ENCODE data around the gene ATP5IF1. TPM values are rescaled to one million over a fixed set of nuclear protein-coding genes. Genes with fewer than 3 reads are reported as not detected.

ATP5IF1 gene
- total RNA-seq, 1 experiment from 2014 or later: 214 TPM

- peaks cover 10% of the 10 kb centered on the region for H3K36me3 Mint-ChIP-seq (ENCODE audit: insufficient read depth, unreplicated experiment)
- H3K4me3 Mint-ChIP-seq (ENCODE audit: unreplicated experiment): no peak overlapping the region
- TF ChIP-seq CTCF (IDR thresholded peaks at IDR 0.05; ENCODE audit: unreplicated experiment): no peak
- BruUV-seq (replicated peaks): no TSS peak
- H3K27ac Mint-ChIP-seq (ENCODE audit: low read depth, unreplicated experiment): peak overlapping the region; percentile 84
- no peaks in the 10 kb centered on the region for H3K9me3 Mint-ChIP-seq (ENCODE audit: unreplicated experiment)
- CTCF ChIA-PET: interaction anchor here (1.1 to 4.2 kb wide), 10 partner anchors 9 to 118 kb away, joined by 3 to 46 read pairs (median 8); partner anchors contain the start of genes MED18 and SESN2
- H3K4me1 Mint-ChIP-seq (ENCODE audit: insufficient read depth, unreplicated experiment): peaks cover 35% of the 10 kb centered on the region
- H3K27me3 Mint-ChIP-seq (ENCODE audit: insufficient read depth, unreplicated experiment): no peaks in the 10 kb centered on the region
- intact Hi-C loops (cut with micrococcal nuclease): loop anchor here (1.0 to 5.0 kb wide), 5 partner anchors 9 to 267 kb away; partner anchors contain the start of genes PHACTR4 and SESN2
- no peak for DNase-seq (ENCODE audit: unreplicated experiment)
- POLR2A ChIA-PET: interaction anchor here (0.6 to 12.1 kb wide), 31 partner anchors 8 to 760 kb away, joined by 3 to 362 read pairs (median 7); partner anchors contain the start of genes ATP5IF1, DNAJC8, MED18 and PHACTR4
Measured at GRCh38 chr1:28249866-28250295, 14.0 kb downstream of the ATP5IF1 start.

GRCh38 chr1:28256197-28256827 is 20.4 kb downstream of the ATP5IF1 start:
- no peak for DNase-seq (ENCODE audit: unreplicated experiment)
- ChIA-PET CTCF (interaction anchor here (0.6 to 5.4 kb wide), 2 partner anchors 7 to 79 kb away, joined by 3 to 46 read pairs; no protein-coding TSS in a partner anchor), POLR2A (interaction anchor here (0.9 to 9.7 kb wide), 3 partner anchors 10 to 72 kb away, joined by 5 to 362 read pairs (median 10); partner anchors contain the start of genes ATP5IF1 and MED18)
- TF ChIP-seq CTCF (IDR thresholded peaks at IDR 0.05; ENCODE audit: unreplicated experiment): no peak
- Mint-ChIP-seq H3K4me3 (ENCODE audit: unreplicated experiment) (no peak overlapping the region), H3K27me3 (ENCODE audit: insufficient read depth, unreplicated experiment) (no peaks in the 10 kb centered on the region), H3K27ac (ENCODE audit: low read depth, unreplicated experiment) (no peak overlapping the region), H3K9me3 (ENCODE audit: unreplicated experiment) (no peaks in the 10 kb centered on the region), H3K36me3 (ENCODE audit: insufficient read depth, unreplicated experiment) (peaks cover 4% of the 10 kb centered on the region), H3K4me1 (ENCODE audit: insufficient read depth, unreplicated experiment) (peaks cover 14% of the 10 kb centered on the region)
- BruUV-seq (replicated peaks): no TSS peak
- intact Hi-C loops (cut with micrococcal nuclease): no loop called here

- peaks cover 17% of the 10 kb centered on the region for H3K4me1 Mint-ChIP-seq (ENCODE audit: insufficient read depth, unreplicated experiment)
- H3K27me3 Mint-ChIP-seq (ENCODE audit: insufficient read depth, unreplicated experiment): no peaks in the 10 kb centered on the region
- ChIA-PET POLR2A (interaction anchor here (0.5 to 9.7 kb wide), 12 partner anchors 11 to 1979 kb away, joined by 3 to 362 read pairs (median 6); partner anchors contain the start of genes ATP5IF1, GMEB1 and MED18), CTCF (interaction anchor here (1.2 to 5.4 kb wide), 2 partner anchors 9 to 102 kb away, joined by 5 to 46 read pairs; no protein-coding TSS in a partner anchor)
- BruUV-seq (replicated peaks): no TSS peak
- H3K27ac Mint-ChIP-seq (ENCODE audit: low read depth, unreplicated experiment): peak overlapping the region; percentile 98
- no peak for TF ChIP-seq CTCF (IDR thresholded peaks at IDR 0.05; ENCODE audit: unreplicated experiment)
- DNase-seq (ENCODE audit: unreplicated experiment): no peak
- peak overlapping the region; percentile 86 for H3K4me3 Mint-ChIP-seq (ENCODE audit: unreplicated experiment)
- no peaks in the 10 kb centered on the region for H3K9me3 Mint-ChIP-seq (ENCODE audit: unreplicated experiment)
- intact Hi-C loops (cut with micrococcal nuclease): no loop called here
- peaks cover 8% of the 10 kb centered on the region for H3K36me3 Mint-ChIP-seq (ENCODE audit: insufficient read depth, unreplicated experiment)
Measured at GRCh38 chr1:28257736-28258135, 21.8 kb downstream of the ATP5IF1 start.

GRCh38 chr1:28258628-28259251 is 22.8 kb downstream of the ATP5IF1 start:
- ChIA-PET POLR2A (interaction anchor here (0.6 to 9.7 kb wide), 27 partner anchors 12 to 716 kb away, joined by 3 to 362 read pairs (median 5); partner anchors contain the start of genes ATP5IF1, DNAJC8, GMEB1 and MED18), CTCF (interaction anchor here (0.6 to 5.4 kb wide), 7 partner anchors 10 to 123 kb away, joined by 3 to 46 read pairs (median 3); partner anchors contain the start of gene MED18)
- Mint-ChIP-seq H3K9me3 (ENCODE audit: unreplicated experiment) (no peaks in the 10 kb centered on the region), H3K4me3 (ENCODE audit: unreplicated experiment) (peak overlapping the region; percentile 86), H3K4me1 (ENCODE audit: insufficient read depth, unreplicated experiment) (peaks cover 22% of the 10 kb centered on the region), H3K27me3 (ENCODE audit: insufficient read depth, unreplicated experiment) (no peaks in the 10 kb centered on the region), H3K36me3 (ENCODE audit: insufficient read depth, unreplicated experiment) (peaks cover 13% of the 10 kb centered on the region), H3K27ac (ENCODE audit: low read depth, unreplicated experiment) (peak overlapping the region; percentile 98)
- intact Hi-C loops (cut with micrococcal nuclease): loop anchor here (1.0 kb wide), 1 partner anchor 9 kb away; no protein-coding TSS in a partner anchor
- no peak for DNase-seq (ENCODE audit: unreplicated experiment)
- no peak for TF ChIP-seq CTCF (IDR thresholded peaks at IDR 0.05; ENCODE audit: unreplicated experiment)
- BruUV-seq (replicated peaks): TSS peak; percentile 81
